Medulla oblongata (tissue), 1 donor: ENCODE results near the gene TAS2R16.
"Not testable (repeated sequence)": the region's sequence is repeated elsewhere in the genome, so short reads cannot be mapped to it uniquely, and the experiment has no call there.

ENCODE experiments used
- DNase-seq: peaks from one replicate; pipeline ENCODE4 v3.0.0-alpha.2; 2015; ENCODE audit errors: extremely low spot score

Gene TAS2R16

GRCh38 chr7:122972056-122972455, 23.4 kb downstream of the TAS2R16 start:
- no peak for DNase-seq

- DNase-seq, result no peak
Observed at GRCh38 chr7:122970740-122971725, 24.5 kb downstream of the TAS2R16 start.

DNA sequence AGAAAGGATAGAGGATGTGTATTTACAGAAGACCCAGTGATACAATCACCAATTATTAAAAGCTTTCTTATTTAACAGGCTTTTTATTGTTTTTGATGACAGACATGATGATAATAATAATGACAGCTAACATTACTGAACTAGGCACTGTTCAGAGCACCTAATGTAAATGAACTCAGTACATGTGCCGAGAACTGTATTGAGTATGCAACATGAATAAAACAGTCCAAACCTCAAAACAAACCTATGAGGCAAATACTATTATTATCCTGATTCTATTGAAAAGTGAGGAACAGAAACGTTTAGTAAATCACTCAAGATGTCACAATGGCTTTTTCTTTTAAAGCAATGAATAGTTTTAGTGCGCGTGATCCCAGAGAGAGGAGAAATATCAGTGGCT, 27.1 kb downstream of the TAS2R16 start:
- no peak for DNase-seq

DNA sequence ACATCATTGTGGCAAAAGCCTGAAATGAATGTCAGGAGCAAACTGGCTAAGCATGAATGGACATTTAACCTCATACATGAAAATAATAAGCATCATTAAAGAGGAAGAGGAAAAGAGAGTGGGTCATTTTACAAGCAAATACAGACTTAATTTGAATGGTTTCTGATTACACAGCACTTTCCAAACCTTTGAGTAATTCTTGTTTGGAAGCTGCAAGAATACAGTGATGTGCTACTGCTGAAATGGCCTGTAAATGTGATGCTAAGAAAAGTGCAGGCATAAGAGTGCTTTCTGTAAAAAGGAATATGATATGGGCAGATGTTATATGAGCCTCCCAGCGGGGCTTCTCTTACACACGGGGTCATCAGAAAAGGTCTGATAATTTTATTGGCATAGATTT, 30.2 kb downstream of the TAS2R16 start:
- no peak for DNase-seq

- not testable (repeated sequence) for DNase-seq
Observed at GRCh38 chr7:122953678-122954077, 41.8 kb downstream of the TAS2R16 start.

DNA sequence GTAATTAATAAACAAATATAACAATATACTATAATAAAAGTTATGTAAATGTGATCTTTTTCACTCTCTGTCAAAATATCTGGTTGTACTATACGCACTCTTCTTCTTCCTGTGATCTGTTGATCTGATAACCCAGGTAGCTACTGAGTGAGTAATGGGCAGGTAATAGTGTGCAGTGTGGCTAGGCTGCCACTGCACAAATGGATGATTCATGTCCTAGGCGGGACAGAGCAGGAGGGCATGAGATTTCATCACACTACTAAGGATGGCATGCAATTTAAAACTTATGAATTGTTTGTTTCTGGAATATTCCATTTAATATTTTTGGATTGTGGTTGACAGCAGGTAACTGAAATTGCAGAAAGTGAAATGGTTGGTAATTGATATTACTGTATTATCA, 44.5 kb downstream of the TAS2R16 start:
- DNase-seq, result no peak

DNA sequence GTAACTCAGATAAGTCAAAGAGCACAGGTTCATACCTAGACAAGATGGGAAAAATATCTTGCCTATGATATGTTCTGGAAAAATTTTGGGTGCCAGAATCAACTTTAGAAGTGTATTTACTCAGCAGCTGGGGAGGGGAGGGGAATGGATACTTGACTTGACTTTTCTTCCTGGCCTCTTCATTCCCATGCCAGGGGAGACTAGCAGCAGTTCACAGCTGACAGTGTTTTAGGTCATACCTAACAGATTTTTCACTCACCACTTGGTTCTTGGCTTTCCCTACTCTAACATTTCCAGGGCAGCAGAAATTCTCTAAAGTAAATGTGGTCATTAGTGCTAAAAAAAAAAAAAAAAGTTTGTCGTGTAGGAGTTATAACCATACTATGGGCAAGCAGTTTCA, 46.3 kb downstream of the TAS2R16 start:
- DNase-seq, result peak; percentile 30
